ENCODE measurements around the gene DIS3. TPM values are rescaled to one million over a fixed set of nuclear protein-coding genes. Genes with fewer than 3 reads are reported as not detected.

The DIS3 gene
- total RNA-seq, 1 donor from 2014 or later, result 42.1 TPM

DNA sequence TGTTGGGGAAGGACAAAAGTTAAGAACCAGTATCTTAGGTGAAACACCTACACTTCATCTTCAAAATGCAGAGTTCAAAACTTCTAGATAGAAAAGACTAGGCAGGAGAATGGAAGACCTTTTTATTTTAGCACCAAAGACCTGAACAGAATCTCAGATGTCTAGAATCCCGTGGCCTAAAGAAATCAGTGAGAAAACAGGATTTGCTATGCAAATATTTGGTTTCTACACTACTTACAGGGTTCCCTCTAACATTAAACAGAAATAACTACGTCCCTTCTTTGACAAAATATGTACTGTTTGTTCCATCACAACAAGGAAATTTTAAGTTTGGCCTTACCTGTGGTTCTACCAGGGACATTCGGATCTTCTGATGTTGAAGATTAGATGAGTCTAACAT lies 21.5 kb downstream of the DIS3 start:
- TF ChIP-seq, protein P1, sequence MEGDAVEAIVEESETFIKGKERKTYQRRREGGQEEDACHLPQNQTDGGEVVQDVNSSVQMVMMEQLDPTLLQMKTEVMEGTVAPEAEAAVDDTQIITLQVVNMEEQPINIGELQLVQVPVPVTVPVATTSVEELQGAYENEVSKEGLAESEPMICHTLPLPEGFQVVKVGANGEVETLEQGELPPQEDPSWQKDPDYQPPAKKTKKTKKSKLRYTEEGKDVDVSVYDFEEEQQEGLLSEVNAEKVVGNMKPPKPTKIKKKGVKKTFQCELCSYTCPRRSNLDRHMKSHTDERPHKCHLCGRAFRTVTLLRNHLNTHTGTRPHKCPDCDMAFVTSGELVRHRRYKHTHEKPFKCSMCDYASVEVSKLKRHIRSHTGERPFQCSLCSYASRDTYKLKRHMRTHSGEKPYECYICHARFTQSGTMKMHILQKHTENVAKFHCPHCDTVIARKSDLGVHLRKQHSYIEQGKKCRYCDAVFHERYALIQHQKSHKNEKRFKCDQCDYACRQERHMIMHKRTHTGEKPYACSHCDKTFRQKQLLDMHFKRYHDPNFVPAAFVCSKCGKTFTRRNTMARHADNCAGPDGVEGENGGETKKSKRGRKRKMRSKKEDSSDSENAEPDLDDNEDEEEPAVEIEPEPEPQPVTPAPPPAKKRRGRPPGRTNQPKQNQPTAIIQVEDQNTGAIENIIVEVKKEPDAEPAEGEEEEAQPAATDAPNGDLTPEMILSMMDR (IDR thresholded peaks at IDR 0.05; ENCODE audit: insufficient read depth, low read depth, low read length), result no peak
- no peak for TF ChIP-seq EZH2 (IDR thresholded peaks at IDR 0.05; ENCODE audit: insufficient read depth, low read length)
- H3K9ac ChIP-seq (ENCODE audit: low read length), result no peak overlapping the region
- peaks cover 69% of the 10 kb centered on the region for H3K36me3 ChIP-seq (ENCODE audit: insufficient read depth, low read length)
- no peaks in the 10 kb centered on the region for H3K9me3 ChIP-seq (ENCODE audit: insufficient read depth, low read depth, low read length)
- peaks cover 3% of the 10 kb centered on the region for H3K36me3 Mint-ChIP-seq (ENCODE audit: low read depth, unreplicated experiment)
- H4K20me1 ChIP-seq (ENCODE audit: insufficient read depth, low read length), result peaks cover 8% of the 10 kb centered on the region
- H3K4me3 Mint-ChIP-seq (ENCODE audit: unreplicated experiment), result no peak overlapping the region
- H2AFZ ChIP-seq (ENCODE audit: low read depth, low read length), result no peak overlapping the region
- no peak overlapping the region for H3K27ac Mint-ChIP-seq (ENCODE audit: unreplicated experiment)
- DNase-seq (ENCODE audit: low read depth) (no peak), FAIRE-seq (no peak)
- H3K4me1 Mint-ChIP-seq (ENCODE audit: low read depth, unreplicated experiment), result no peaks in the 10 kb centered on the region
- no peaks in the 10 kb centered on the region for H3K79me2 ChIP-seq (ENCODE audit: insufficient read depth, low read length)
- H3K9me3 Mint-ChIP-seq (ENCODE audit: unreplicated experiment), result no peaks in the 10 kb centered on the region
- no peak overlapping the region for H3K4me3 ChIP-seq (ENCODE audit: insufficient read depth, low read depth, low read length)
- no peaks in the 10 kb centered on the region for H3K4me1 ChIP-seq (ENCODE audit: insufficient read depth, low read length)
- no peaks in the 10 kb centered on the region for H3K27me3 Mint-ChIP-seq (ENCODE audit: low read depth, unreplicated experiment)
- H3K4me2 ChIP-seq (ENCODE audit: low read length), result no peak overlapping the region
- no peaks in the 10 kb centered on the region for H3K27me3 ChIP-seq (ENCODE audit: insufficient read depth, low read length)
- no peak overlapping the region for H3K27ac ChIP-seq (ENCODE audit: low read depth, low read length)

DNA sequence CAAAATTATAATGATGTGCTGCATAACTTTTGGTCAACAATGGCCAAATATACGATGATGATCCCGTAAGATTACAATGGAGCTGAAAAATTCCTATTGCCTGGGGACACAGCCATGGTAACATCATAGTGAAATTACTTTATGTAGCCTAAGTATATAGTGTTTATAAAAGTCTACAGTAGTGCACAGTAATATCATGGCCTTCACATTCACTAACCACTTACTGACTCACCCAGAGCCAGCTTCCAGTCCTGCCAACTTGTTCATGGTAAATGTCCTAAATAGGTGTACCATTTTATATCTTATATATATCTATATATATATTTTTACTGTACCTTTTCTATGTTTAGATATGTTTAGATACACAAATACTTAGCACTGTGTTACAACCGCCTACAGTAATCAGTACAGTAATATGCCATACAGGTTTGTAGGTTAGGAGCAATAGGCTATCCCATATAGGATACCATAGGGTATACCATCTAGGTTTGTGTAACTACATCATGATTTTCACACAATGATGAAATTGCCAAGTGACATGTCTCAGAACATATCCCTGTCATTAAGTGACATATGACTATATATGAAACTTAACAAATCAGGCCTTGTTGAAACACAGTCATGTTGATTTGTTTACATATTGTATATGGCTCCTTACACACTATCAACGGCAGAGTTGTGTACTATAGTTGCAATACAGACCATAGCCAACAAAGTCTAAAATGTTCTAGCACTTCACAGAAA lies 23.7 kb downstream of the DIS3 start:
- H3K27ac Mint-ChIP-seq (ENCODE audit: unreplicated experiment), result no peak overlapping the region
- DNase-seq (ENCODE audit: low read depth) (no peak), FAIRE-seq (no peak)
- H3K4me1 Mint-ChIP-seq (ENCODE audit: low read depth, unreplicated experiment), result no peaks in the 10 kb centered on the region
- TF ChIP-seq EZH2 (IDR thresholded peaks at IDR 0.05; ENCODE audit: insufficient read depth, low read length), result no peak
- TF ChIP-seq, protein P1 (IDR thresholded peaks at IDR 0.05; ENCODE audit: insufficient read depth, low read depth, low read length), result no peak
- no peak overlapping the region for H3K4me2 ChIP-seq (ENCODE audit: low read length)
- no peaks in the 10 kb centered on the region for H3K9me3 ChIP-seq (ENCODE audit: insufficient read depth, low read depth, low read length)
- no peak overlapping the region for H2AFZ ChIP-seq (ENCODE audit: low read depth, low read length)
- no peaks in the 10 kb centered on the region for H3K9me3 Mint-ChIP-seq (ENCODE audit: unreplicated experiment)
- no peaks in the 10 kb centered on the region for H3K27me3 Mint-ChIP-seq (ENCODE audit: low read depth, unreplicated experiment)
- H3K36me3 Mint-ChIP-seq (ENCODE audit: low read depth, unreplicated experiment), result peaks cover 3% of the 10 kb centered on the region
- peaks cover 72% of the 10 kb centered on the region for H3K36me3 ChIP-seq (ENCODE audit: insufficient read depth, low read length)
- no peak overlapping the region for H3K9ac ChIP-seq (ENCODE audit: low read length)
- no peaks in the 10 kb centered on the region for H3K27me3 ChIP-seq (ENCODE audit: insufficient read depth, low read length)
- H3K27ac ChIP-seq (ENCODE audit: low read depth, low read length), result no peak overlapping the region
- H3K79me2 ChIP-seq (ENCODE audit: insufficient read depth, low read length), result no peaks in the 10 kb centered on the region
- no peak overlapping the region for H3K4me3 ChIP-seq (ENCODE audit: insufficient read depth, low read depth, low read length)
- H4K20me1 ChIP-seq (ENCODE audit: insufficient read depth, low read length), result peaks cover 8% of the 10 kb centered on the region
- no peaks in the 10 kb centered on the region for H3K4me1 ChIP-seq (ENCODE audit: insufficient read depth, low read length)
- no peak overlapping the region for H3K4me3 Mint-ChIP-seq (ENCODE audit: unreplicated experiment)

DNA sequence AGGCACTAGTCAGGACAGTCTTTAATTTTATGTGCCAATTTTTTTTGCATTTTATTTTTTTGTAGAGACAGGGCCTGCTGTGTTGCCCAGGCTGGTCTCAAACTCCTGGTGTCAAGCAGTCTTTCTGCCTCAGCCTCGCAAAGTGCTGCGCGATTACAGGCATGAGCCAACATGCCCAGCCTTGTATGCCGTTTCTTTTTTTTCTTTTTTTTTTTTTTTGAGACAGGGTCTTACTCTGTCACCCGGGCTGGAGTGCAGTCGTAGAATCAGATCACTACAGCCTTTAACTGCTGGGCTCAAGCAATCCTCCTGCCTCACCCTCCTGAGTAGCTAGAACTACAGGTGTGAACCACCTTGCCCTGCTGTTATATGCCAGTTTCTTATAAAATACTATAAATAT lies 27.6 kb downstream of the DIS3 start:
- no peak overlapping the region for H3K4me3 ChIP-seq (ENCODE audit: insufficient read depth, low read depth, low read length)
- H3K79me2 ChIP-seq (ENCODE audit: insufficient read depth, low read length), result peaks cover 10% of the 10 kb centered on the region
- H3K4me1 ChIP-seq (ENCODE audit: insufficient read depth, low read length), result no peaks in the 10 kb centered on the region
- no peak overlapping the region for H3K27ac ChIP-seq (ENCODE audit: low read depth, low read length)
- TF ChIP-seq EZH2 (IDR thresholded peaks at IDR 0.05; ENCODE audit: insufficient read depth, low read length), result no peak
- TF ChIP-seq, protein P1 (IDR thresholded peaks at IDR 0.05; ENCODE audit: insufficient read depth, low read depth, low read length), result no peak
- Mint-ChIP-seq H3K4me1 (ENCODE audit: low read depth, unreplicated experiment) (no peaks in the 10 kb centered on the region), H3K27me3 (ENCODE audit: low read depth, unreplicated experiment) (no peaks in the 10 kb centered on the region), H3K9me3 (ENCODE audit: unreplicated experiment) (no peaks in the 10 kb centered on the region), H3K4me3 (ENCODE audit: unreplicated experiment) (no peak overlapping the region), H3K27ac (ENCODE audit: unreplicated experiment) (no peak overlapping the region), H3K36me3 (ENCODE audit: low read depth, unreplicated experiment) (peaks cover 6% of the 10 kb centered on the region)
- peaks cover 56% of the 10 kb centered on the region for H3K36me3 ChIP-seq (ENCODE audit: insufficient read depth, low read length)
- DNase-seq (ENCODE audit: low read depth) (no peak), FAIRE-seq (no peak)
- no peak overlapping the region for H2AFZ ChIP-seq (ENCODE audit: low read depth, low read length)
- no peak overlapping the region for H3K9ac ChIP-seq (ENCODE audit: low read length)
- peaks cover 3% of the 10 kb centered on the region for H4K20me1 ChIP-seq (ENCODE audit: insufficient read depth, low read length)
- no peaks in the 10 kb centered on the region for H3K27me3 ChIP-seq (ENCODE audit: insufficient read depth, low read length)
- no peak overlapping the region for H3K4me2 ChIP-seq (ENCODE audit: low read length)
- no peaks in the 10 kb centered on the region for H3K9me3 ChIP-seq (ENCODE audit: insufficient read depth, low read depth, low read length)

Measured in astrocyte (in vitro differentiated cells and primary cell).